GM12892 (cell line): ENCODE data around the gene AMPD1.

Experiments used
- POLR2A ChIP-seq: IDR thresholded peaks from 2 replicates; pipeline ENCODE4 v1.6.1; 2011; ENCODE audit warnings: low read depth, low read length, control low read depth
- POLR2AphosphoS5 ChIP-seq: IDR thresholded peaks from 2 replicates; pipeline ENCODE4 v1.6.1; 2011; ENCODE audit warnings: low read depth, low read length, control low read depth
- TAF1 ChIP-seq: IDR thresholded peaks from 2 replicates; pipeline ENCODE4 v1.6.1; 2011; ENCODE audit warnings: low read depth, mild to moderate bottlenecking, control low read depth, low read length, borderline replicate concordance

GRCh38 chr1:114668784-114669561, 26.4 kb downstream of the AMPD1 start:
- TF ChIP-seq POLR2AphosphoS5 (no peak), TAF1 (no peak), POLR2A (no peak)
